Body of pancreas (tissue), 4 donors: ENCODE data around the gene RAPGEF5.

Source experiments
- CTCF ChIP-seq, 7 experiments: fragments of 450-650 bp in 4 of 7; fragments of 200-600 bp in 3 of 7; sonication (generic) in 3 of 7; IDR thresholded peaks; one replicate each; pipeline ENCODE4 v1.5.1; 2016 to 2019; ENCODE audit warnings: antibody characterized with exemption in 7 of 7
- POLR2A ChIP-seq, 3 donors: fragments of 450-650 bp; IDR thresholded peaks; one replicate each; pipeline ENCODE4 v1.6.1; 2016; ENCODE audit warnings: antibody characterized with exemption in 3 of 3, mild to moderate bottlenecking in 2 of 3

DNA sequence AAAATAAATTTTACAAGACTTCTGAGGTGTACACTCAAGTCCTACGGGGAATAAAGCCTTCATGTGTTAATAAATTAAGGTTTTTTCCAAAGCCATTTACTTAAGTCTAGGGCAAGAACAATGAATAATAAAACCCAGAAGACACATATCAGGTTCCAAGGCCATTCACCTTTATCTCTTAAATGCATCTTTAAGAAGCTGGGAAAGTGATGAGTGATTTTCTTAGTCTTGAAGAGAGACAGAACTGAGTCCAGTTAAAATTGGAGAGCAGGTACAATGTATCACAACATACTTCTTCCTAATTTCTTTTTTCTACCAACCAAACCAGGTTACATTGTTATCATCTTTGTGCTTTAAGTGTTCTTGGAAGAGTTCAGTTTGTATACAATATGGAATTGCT lies 189.5 kb downstream of the RAPGEF5 start:
- no peak for TF ChIP-seq CTCF (IDR thresholded peaks at IDR 0.05)
- no peak for TF ChIP-seq POLR2A (IDR thresholded peaks at IDR 0.05)
